Hepatocyte (in vitro differentiated cells): ENCODE measurements around the gene TCF7L2. TPM values are rescaled to one million over a fixed set of nuclear protein-coding genes. Genes with fewer than 3 reads are reported as not detected.

Experiments used
- DNase-seq: peaks from one replicate; pipeline ENCODE4 v3.0.0-alpha.2; 2016; ENCODE audit warnings: low spot score
- H2AFZ ChIP-seq: fragments of 200-600 bp; sonication (generic); 2 replicates; pipeline ENCODE4 v1.6.0; 2016; ENCODE audit warnings: antibody characterized with exemption, mild to moderate bottlenecking
- H3K27ac ChIP-seq: fragments of 200-600 bp; sonication (generic); 2 replicates; pipeline ENCODE4 v1.5.1; 2016; ENCODE audit warnings: mild to moderate bottlenecking
- H3K27me3 ChIP-seq: fragments of 200-600 bp; sonication (generic); 2 replicates; pipeline ENCODE4 v1.6.1; 2016
- H3K36me3 ChIP-seq: fragments of 200-600 bp; sonication (generic); replicated peaks from 2 replicates; pipeline ENCODE4 v1.5.1; 2016; ENCODE audit warnings: low read depth; ENCODE audit not compliant: insufficient read depth
- H3K4me1 ChIP-seq: fragments of 200-600 bp; sonication (generic); 2 replicates; pipeline ENCODE4 v1.5.1; 2016; ENCODE audit warnings: mild to moderate bottlenecking, moderate library complexity; ENCODE audit not compliant: insufficient read depth
- H3K4me2 ChIP-seq: fragments of 200-600 bp; sonication (generic); 2 replicates; pipeline ENCODE4 v1.6.0; 2016
- H3K4me3 ChIP-seq: fragments of 200-600 bp; sonication (generic); 2 replicates; pipeline ENCODE4 v1.5.1; 2016; ENCODE audit warnings: mild to moderate bottlenecking
- H3K79me2 ChIP-seq: fragments of 200-600 bp; sonication (generic); 2 replicates; pipeline ENCODE4 v1.6.0; 2017; ENCODE audit warnings: mild to moderate bottlenecking
- H3K9me2 ChIP-seq: fragments of 200-600 bp; sonication (generic); replicated peaks from 2 replicates; pipeline ENCODE4 v1.6.0; 2017; ENCODE audit warnings: mild to moderate bottlenecking; ENCODE audit not compliant: insufficient read depth
- H3K9me3 ChIP-seq: fragments of 200-600 bp; sonication (generic); 2 replicates; pipeline ENCODE4 v1.5.1; 2016; ENCODE audit warnings: low read depth, mild to moderate bottlenecking
- H4K20me1 ChIP-seq: fragments of 200-600 bp; sonication (generic); 2 replicates; pipeline ENCODE4 v1.6.0; 2016; ENCODE audit warnings: mild to moderate bottlenecking; ENCODE audit not compliant: insufficient read depth, poor library complexity, severe bottlenecking
- EZH2 ChIP-seq: fragments of 200-600 bp; sonication (generic); IDR thresholded peaks from 2 replicates; pipeline ENCODE4 v1.6.1; 2016; ENCODE audit warnings: antibody characterized with exemption, mild to moderate bottlenecking, borderline replicate concordance
- EZH2phosphoT487 ChIP-seq: fragments of 200-600 bp; sonication (generic); IDR thresholded peaks from one replicate; pipeline ENCODE4 v1.6.1; 2018; ENCODE audit warnings: antibody characterized with exemption, mild to moderate bottlenecking, low read depth, moderate library complexity; ENCODE audit not compliant: unreplicated experiment, severe bottlenecking
- WGBS: methylation state at CpG from one replicate; pipeline ENCODE4 v1.1.6; 2016; ENCODE audit warnings: low lambda C conversion rate; ENCODE audit errors: missing lambda C conversion rate; 5-methylcytosine and 5-hydroxymethylcytosine counted together
- polyA plus RNA-seq: library from polyadenylated mRNA; unstranded; fragments of >200 nt; fragmentation: Nextera tagmentation; extraction: Ambion mirVana; gene quantifications from 2 replicates; pipeline ENCODE4 v1.2.1, GENCODE V29; 2016
- total RNA-seq: library from RNA; depleted of rRNA; stranded (reverse); fragments of >200 nt; gene quantifications from 2 replicates; pipeline ENCODE4 v1.2.3, GENCODE V29; 2014
- TF ChIP-seq, protein P1 (sequence below): fragments of 200-600 bp; sonication (generic); IDR thresholded peaks from 2 replicates; pipeline ENCODE4 v1.5.1; 2016; ENCODE audit warnings: antibody characterized with exemption, mild to moderate bottlenecking; ENCODE audit not compliant: poor library complexity

The TCF7L2 gene
- total and polyA plus RNA-seq, 2 experiments from 2014 or later = 14.8 to 28.8 TPM

DNA sequence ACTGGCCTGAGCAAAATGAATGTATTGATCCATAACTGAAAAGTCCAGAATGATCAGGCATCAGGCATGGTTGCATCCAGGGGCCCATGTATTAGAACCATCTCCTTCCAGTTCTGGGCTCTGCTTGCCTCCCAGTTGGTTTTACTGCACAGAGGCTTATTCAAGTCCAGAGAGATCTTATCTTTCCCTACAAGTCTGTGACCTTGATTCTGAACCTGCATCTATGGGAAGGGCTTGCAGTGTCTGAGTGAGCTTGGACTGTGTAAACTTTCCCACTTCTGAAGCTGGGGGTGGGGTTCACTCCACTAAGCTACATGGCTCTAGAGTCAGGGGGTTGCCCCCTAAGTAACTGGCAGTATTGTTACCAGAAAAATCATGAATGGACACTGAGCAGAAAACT is 136.2 kb downstream of the TCF7L2 start:
- Histone ChIP-seq H3K9me2 (no peaks in the 10 kb centered on the region), H3K4me2 (peak overlapping the region; percentile 18), H3K27ac (peak overlapping the region; percentile 84), H4K20me1 (no peaks in the 10 kb centered on the region), H3K36me3 (no peaks in the 10 kb centered on the region), H3K9me3 (no peaks in the 10 kb centered on the region), H3K4me1 (peaks cover 27% of the 10 kb centered on the region), H3K27me3 (no peaks in the 10 kb centered on the region), H3K4me3 (no peak overlapping the region), H3K79me2 (peaks cover 78% of the 10 kb centered on the region), H2AFZ (no peak overlapping the region)
- DNase-seq = no peak
- no peak for TF ChIP-seq EZH2
- TF ChIP-seq, protein P1, sequence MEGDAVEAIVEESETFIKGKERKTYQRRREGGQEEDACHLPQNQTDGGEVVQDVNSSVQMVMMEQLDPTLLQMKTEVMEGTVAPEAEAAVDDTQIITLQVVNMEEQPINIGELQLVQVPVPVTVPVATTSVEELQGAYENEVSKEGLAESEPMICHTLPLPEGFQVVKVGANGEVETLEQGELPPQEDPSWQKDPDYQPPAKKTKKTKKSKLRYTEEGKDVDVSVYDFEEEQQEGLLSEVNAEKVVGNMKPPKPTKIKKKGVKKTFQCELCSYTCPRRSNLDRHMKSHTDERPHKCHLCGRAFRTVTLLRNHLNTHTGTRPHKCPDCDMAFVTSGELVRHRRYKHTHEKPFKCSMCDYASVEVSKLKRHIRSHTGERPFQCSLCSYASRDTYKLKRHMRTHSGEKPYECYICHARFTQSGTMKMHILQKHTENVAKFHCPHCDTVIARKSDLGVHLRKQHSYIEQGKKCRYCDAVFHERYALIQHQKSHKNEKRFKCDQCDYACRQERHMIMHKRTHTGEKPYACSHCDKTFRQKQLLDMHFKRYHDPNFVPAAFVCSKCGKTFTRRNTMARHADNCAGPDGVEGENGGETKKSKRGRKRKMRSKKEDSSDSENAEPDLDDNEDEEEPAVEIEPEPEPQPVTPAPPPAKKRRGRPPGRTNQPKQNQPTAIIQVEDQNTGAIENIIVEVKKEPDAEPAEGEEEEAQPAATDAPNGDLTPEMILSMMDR = no peak
- no peak for TF ChIP-seq EZH2phosphoT487

DNA sequence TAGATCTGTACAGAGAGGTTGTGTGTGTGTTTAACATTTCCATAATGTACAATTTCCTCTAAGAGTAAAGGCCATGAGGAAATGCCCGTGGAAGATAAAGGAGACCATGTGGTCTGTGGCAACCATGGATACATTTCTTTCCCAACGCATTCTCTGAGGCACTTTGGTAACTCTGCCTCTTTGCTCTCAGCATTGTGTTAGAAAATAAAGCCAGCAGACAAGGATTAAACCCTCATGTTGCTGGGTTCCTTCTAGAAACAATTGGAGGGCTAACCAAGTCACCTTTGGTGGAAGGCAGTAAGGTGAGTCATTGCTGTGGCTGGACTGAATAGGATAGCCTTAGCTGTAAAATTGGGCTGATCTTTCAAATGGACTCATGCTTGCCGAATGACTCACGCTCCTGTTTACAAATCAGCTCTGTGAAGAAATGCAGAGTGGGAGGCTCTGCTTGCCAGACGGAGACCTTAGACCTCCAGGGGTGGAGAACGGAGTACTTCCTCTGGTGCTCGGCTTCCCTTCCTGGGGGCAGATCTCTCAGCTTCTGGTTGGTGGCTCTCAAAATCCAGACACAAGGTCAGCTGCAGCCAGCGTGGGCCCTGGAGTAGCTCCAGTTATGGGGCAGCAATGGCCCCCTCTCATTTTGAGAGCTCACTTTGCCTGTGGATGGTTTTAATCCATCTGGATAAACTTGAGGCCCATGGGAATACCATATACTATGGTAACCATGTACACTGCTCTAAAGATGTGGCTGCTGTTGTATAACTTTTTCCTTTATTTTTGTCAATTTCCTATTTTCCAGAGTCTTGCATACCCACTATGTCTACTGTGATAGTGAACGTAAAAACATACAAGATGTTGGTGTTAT is 137.3 kb downstream of the TCF7L2 start:
- no peaks in the 10 kb centered on the region for H3K9me3 ChIP-seq
- H3K4me2 ChIP-seq = peak overlapping the region; percentile 18
- H3K9me2 ChIP-seq = no peaks in the 10 kb centered on the region
- H4K20me1 ChIP-seq = peaks cover under 1% of the 10 kb centered on the region
- peaks cover 72% of the 10 kb centered on the region for H3K79me2 ChIP-seq
- 27% methylated on average over 9 of the region's 9 CpGs for whole genome bisulfite sequencing
- H2AFZ ChIP-seq = no peak overlapping the region
- peak overlapping the region; percentile 84 for H3K27ac ChIP-seq
- H3K4me1 ChIP-seq = peaks cover 39% of the 10 kb centered on the region
- no peak overlapping the region for H3K4me3 ChIP-seq
- H3K36me3 ChIP-seq = no peaks in the 10 kb centered on the region
- peak; percentile 86 for DNase-seq
- TF ChIP-seq EZH2 = no peak
- TF ChIP-seq, protein P1 = no peak
- no peak for TF ChIP-seq EZH2phosphoT487
- no peaks in the 10 kb centered on the region for H3K27me3 ChIP-seq

DNA sequence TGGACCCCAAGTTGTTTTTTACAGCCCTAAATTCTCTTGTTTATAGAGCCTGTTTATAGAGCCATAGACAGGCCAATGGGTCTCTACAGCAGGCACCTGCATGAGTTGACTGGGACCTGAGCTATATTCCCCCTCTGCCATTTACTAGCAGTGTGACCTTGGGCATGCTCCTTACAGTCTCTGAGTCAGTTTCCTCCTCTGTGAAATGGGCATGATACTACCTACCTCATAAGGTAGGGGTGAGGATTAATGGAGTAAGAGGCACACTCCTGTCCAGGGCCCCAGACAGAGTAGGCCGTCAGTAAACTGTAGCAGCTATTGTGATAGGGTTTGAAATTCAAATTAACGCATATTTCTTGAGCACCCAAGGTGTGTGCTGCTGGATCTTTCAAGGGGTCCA is 138.1 kb downstream of the TCF7L2 start:
- peaks cover 44% of the 10 kb centered on the region for H3K4me1 ChIP-seq
- DNase-seq = no peak
- no peak overlapping the region for H2AFZ ChIP-seq
- H3K4me3 ChIP-seq = no peak overlapping the region
- H3K9me2 ChIP-seq = no peaks in the 10 kb centered on the region
- no peaks in the 10 kb centered on the region for H3K27me3 ChIP-seq
- 100% methylated on average over 2 of the region's 2 CpGs for WGBS
- peak overlapping the region; percentile 84 for H3K27ac ChIP-seq
- H3K79me2 ChIP-seq = peaks cover 72% of the 10 kb centered on the region
- H3K36me3 ChIP-seq = no peaks in the 10 kb centered on the region
- no peak overlapping the region for H3K4me2 ChIP-seq
- peaks cover 3% of the 10 kb centered on the region for H4K20me1 ChIP-seq
- no peaks in the 10 kb centered on the region for H3K9me3 ChIP-seq
- TF ChIP-seq, protein P1 = no peak
- no peak for TF ChIP-seq EZH2phosphoT487
- TF ChIP-seq EZH2 = no peak
